Measurements from ENCODE around the gene ST6GALNAC3. TPM values are rescaled to one million over a fixed set of nuclear protein-coding genes. Genes with fewer than 3 reads are reported as not detected.

The ST6GALNAC3 gene
- polyA plus RNA-seq, 2 of the 4 experiments (the other 2 are of a cell fraction) = 1.1 to 1.2 TPM

GRCh38 chr1:76572229-76572628 lies 497.7 kb downstream of the ST6GALNAC3 start:
- ATAC-seq = no peak
- ChIA-PET CTCF (no interaction called here), POLR2A (no interaction called here)
- Histone ChIP-seq H3K4me2 (no peak overlapping the region), H3K4me1 (no peaks in the 10 kb centered on the region), H3K9me3 (no peaks in the 10 kb centered on the region), H3K27ac (no peak overlapping the region), H3K4me3 (no peak overlapping the region)
- no peak for FAIRE-seq
- TF ChIP-seq RFX5 (IDR thresholded peaks at IDR 0.05) (no peak), KDM5A (IDR thresholded peaks at IDR 0.05) (no peak), PBX3 (IDR thresholded peaks at IDR 0.05) (no peak)
- DNase-seq (ENCODE audit: low read depth in 1 of 2, low spot score in 1 of 2) = no peak

GRCh38 chr1:76576876-76577524 lies 502.5 kb downstream of the ST6GALNAC3 start:
- Histone ChIP-seq H3K9me3 (no peaks in the 10 kb centered on the region), H3K4me1 (no peaks in the 10 kb centered on the region), H3K4me3 (no peak overlapping the region), H3K4me2 (no peak overlapping the region), H3K27ac (no peak overlapping the region)
- no peak for DNase-seq (ENCODE audit: low read depth in 1 of 2, low spot score in 1 of 2)
- no peak for ATAC-seq
- ChIA-PET CTCF (no interaction called here), POLR2A (no interaction called here)
- FAIRE-seq = no peak
- WGBS (ENCODE audit: missing lambda C conversion rate) = 12% methylated on average over 3 of the region's 3 CpGs
- TF ChIP-seq NR3C1 (IDR thresholded peaks at IDR 0.05) = no peak
- no peak for TF ChIP-seq ELK1 (IDR thresholded peaks at IDR 0.05; ENCODE audit: low read depth, low read length)
- TF ChIP-seq HMGXB4 (CRISPR knock-in tag; IDR thresholded peaks at IDR 0.05; ENCODE audit: borderline replicate concordance) = no peak

- Histone ChIP-seq H3K4me1 (no peaks in the 10 kb centered on the region), H3K4me2 (no peak overlapping the region), H3K9me3 (no peaks in the 10 kb centered on the region), H3K4me3 (no peak overlapping the region), H3K27ac (no peak overlapping the region)
- ChIA-PET POLR2A (no interaction called here), CTCF (no interaction called here)
- ATAC-seq = no peak
- TF ChIP-seq RAD21 (conservative IDR thresholded peaks at IDR 0.05 in 1 of 2, IDR thresholded peaks at IDR 0.05 in 1 of 2) (no peak), EHF (CRISPR knock-in tag; IDR thresholded peaks at IDR 0.05) (no peak), PHF8 (IDR thresholded peaks at IDR 0.05; ENCODE audit: borderline replicate concordance, low read depth) (no peak), HMGXB4 (CRISPR knock-in tag; IDR thresholded peaks at IDR 0.05; ENCODE audit: borderline replicate concordance) (no peak), CHD2 (IDR thresholded peaks at IDR 0.05; ENCODE audit: low read length, partially characterized antibody) (no peak), CTCF (IDR thresholded peaks at IDR 0.05) (no peak), KDM1A (IDR thresholded peaks at IDR 0.05; ENCODE audit: low read depth) (no peak)
- no peak for FAIRE-seq
- WGBS (ENCODE audit: missing lambda C conversion rate) = 19% methylated on average over 3 of the region's 3 CpGs
- DNase-seq (ENCODE audit: low read depth in 1 of 2, low spot score in 1 of 2) = no peak
These were observed 503.1 kb downstream of the ST6GALNAC3 start for GRCh38 chr1:76577525-76578185.

Data from A549 (cell line).